Fibroblast of pulmonary artery (primary cell): ENCODE data around the gene GKAP1.

ENCODE experiments used
- DNase-seq: peaks from one replicate; pipeline ENCODE4 v3.0.0-alpha.2; 2010; ENCODE audit warnings: low read depth
- H3K4me3 ChIP-seq: replicated peaks from 2 replicates; pipeline ENCODE4 v1.5.1; 2011; ENCODE audit warnings: low read depth, mild to moderate bottlenecking, control low read depth, low read length, moderate library complexity
- CTCF ChIP-seq: IDR thresholded peaks from 2 replicates; pipeline ENCODE4 v1.5.1; 2011; ENCODE audit warnings: mild to moderate bottlenecking, control low read depth, low read length, inconsistent platforms; ENCODE audit errors: missing control alignments

Gene GKAP1

GRCh38 chr9:83701769-83702168 lies 115.8 kb downstream of the GKAP1 start:
- TF ChIP-seq CTCF = no peak
- peak; percentile 65 for DNase-seq
- H3K4me3 ChIP-seq = no peak overlapping the region

- no peak overlapping the region for H3K4me3 ChIP-seq
- no peak for DNase-seq
- TF ChIP-seq CTCF = no peak
Measured at GRCh38 chr9:83701286-83701685, 116.3 kb downstream of the GKAP1 start.

- no peak overlapping the region for H3K4me3 ChIP-seq
- DNase-seq = no peak
- no peak for TF ChIP-seq CTCF
Measured at GRCh38 chr9:83699615-83700014, 118.0 kb downstream of the GKAP1 start.

GRCh38 chr9:83698976-83699585 lies 118.5 kb downstream of the GKAP1 start:
- H3K4me3 ChIP-seq = no peak overlapping the region
- DNase-seq = no peak
- no peak for TF ChIP-seq CTCF

GRCh38 chr9:83691492-83691891 lies 126.1 kb downstream of the GKAP1 start:
- TF ChIP-seq CTCF = no peak
- no peak overlapping the region for H3K4me3 ChIP-seq
- DNase-seq = no peak
